ENCODE measurements around the gene CADM3. TPM values are rescaled to one million over a fixed set of nuclear protein-coding genes. Genes with fewer than 3 reads are reported as not detected.

The CADM3 gene
- total RNA-seq, 1 donor from 2014 or later, result 23.8 TPM

- intact Hi-C loops (cut with DNase I), result no loop called here
- Histone ChIP-seq H3K9me3 (no peaks in the 10 kb centered on the region), H3K4me1 (no peaks in the 10 kb centered on the region), H3K27ac (no peak overlapping the region), H3K36me3 (no peaks in the 10 kb centered on the region), H3K4me3 (no peak overlapping the region), H3K27me3 (no peaks in the 10 kb centered on the region)
- no peak for TF ChIP-seq POLR2A (IDR thresholded peaks at IDR 0.05)
- no peak for TF ChIP-seq POLR2AphosphoS5 (IDR thresholded peaks at IDR 0.05; ENCODE audit: insufficient read depth in 1 of 2, low read depth in 1 of 2)
- TF ChIP-seq, protein P1, sequence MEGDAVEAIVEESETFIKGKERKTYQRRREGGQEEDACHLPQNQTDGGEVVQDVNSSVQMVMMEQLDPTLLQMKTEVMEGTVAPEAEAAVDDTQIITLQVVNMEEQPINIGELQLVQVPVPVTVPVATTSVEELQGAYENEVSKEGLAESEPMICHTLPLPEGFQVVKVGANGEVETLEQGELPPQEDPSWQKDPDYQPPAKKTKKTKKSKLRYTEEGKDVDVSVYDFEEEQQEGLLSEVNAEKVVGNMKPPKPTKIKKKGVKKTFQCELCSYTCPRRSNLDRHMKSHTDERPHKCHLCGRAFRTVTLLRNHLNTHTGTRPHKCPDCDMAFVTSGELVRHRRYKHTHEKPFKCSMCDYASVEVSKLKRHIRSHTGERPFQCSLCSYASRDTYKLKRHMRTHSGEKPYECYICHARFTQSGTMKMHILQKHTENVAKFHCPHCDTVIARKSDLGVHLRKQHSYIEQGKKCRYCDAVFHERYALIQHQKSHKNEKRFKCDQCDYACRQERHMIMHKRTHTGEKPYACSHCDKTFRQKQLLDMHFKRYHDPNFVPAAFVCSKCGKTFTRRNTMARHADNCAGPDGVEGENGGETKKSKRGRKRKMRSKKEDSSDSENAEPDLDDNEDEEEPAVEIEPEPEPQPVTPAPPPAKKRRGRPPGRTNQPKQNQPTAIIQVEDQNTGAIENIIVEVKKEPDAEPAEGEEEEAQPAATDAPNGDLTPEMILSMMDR (IDR thresholded peaks at IDR 0.05), result no peak
- no peak for DNase-seq (ENCODE audit: extremely low spot score in 2 of 2)
These were observed 10.1 kb downstream of the CADM3 start for GRCh38 chr1:159181328-159182024.

DNA sequence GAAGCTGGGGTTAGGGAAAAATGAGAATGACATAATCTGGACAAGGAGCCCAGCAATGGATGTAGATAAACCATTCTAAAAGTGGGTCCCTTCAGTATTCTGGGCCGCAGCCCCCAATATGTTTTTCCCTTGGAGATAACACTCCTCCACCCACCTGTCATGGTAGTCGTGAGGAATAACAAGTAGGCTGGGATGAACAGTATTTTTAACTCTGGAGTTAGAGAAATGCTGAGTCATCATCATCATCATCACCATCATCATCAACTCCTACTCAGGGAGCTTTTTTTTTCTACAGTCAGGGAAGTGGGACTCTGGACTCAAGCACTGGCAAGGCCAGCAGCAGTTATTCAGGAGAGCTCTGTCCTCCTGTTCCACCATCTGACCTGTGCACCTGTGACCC lies 12.8 kb downstream of the CADM3 start:
- Histone ChIP-seq H3K27ac (no peak overlapping the region), H3K4me1 (no peaks in the 10 kb centered on the region), H3K36me3 (no peaks in the 10 kb centered on the region), H3K9me3 (no peaks in the 10 kb centered on the region), H3K27me3 (no peaks in the 10 kb centered on the region), H3K4me3 (no peak overlapping the region)
- intact Hi-C loops (cut with DNase I), result no loop called here
- TF ChIP-seq, protein P1 (IDR thresholded peaks at IDR 0.05), result no peak
- TF ChIP-seq POLR2A (IDR thresholded peaks at IDR 0.05) (no peak), POLR2AphosphoS5 (IDR thresholded peaks at IDR 0.05; ENCODE audit: insufficient read depth in 1 of 2, low read depth in 1 of 2) (no peak)
- peak in 1 of 2 donors; percentile 16 for DNase-seq (ENCODE audit: extremely low spot score in 2 of 2)

DNA sequence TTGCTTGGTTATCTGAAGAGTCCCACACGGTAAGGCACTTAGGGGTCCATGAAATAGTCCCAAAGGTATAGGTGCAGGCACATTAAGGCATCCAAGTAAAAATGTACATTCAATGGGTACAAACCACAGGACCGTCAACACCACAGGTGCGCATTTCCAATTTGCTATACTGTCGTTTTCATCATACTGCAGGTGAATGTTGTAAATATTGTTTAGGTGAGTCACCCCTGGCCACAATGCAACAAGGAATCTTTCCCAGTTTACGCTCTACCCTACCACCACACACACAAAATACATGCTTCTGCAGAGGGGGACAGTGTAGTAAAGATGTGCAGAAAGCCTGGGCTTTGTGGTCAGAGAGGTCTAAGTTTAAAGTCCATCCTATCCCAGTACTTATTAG lies 13.7 kb downstream of the CADM3 start:
- no peaks in the 10 kb centered on the region for H3K27me3 ChIP-seq
- DNase-seq (ENCODE audit: extremely low spot score in 2 of 2), result peak in 1 of 2 donors; percentile 25
- no peaks in the 10 kb centered on the region for H3K9me3 ChIP-seq
- intact Hi-C loops (cut with DNase I), result no loop called here
- H3K4me1 ChIP-seq, result no peaks in the 10 kb centered on the region
- H3K36me3 ChIP-seq, result no peaks in the 10 kb centered on the region
- no peak overlapping the region for H3K27ac ChIP-seq
- TF ChIP-seq, protein P1 (IDR thresholded peaks at IDR 0.05), result no peak
- TF ChIP-seq POLR2AphosphoS5 (IDR thresholded peaks at IDR 0.05; ENCODE audit: insufficient read depth in 1 of 2, low read depth in 1 of 2) (no peak), POLR2A (IDR thresholded peaks at IDR 0.05) (no peak)
- H3K4me3 ChIP-seq, result no peak overlapping the region

- DNase-seq (ENCODE audit: extremely low spot score in 2 of 2), result peak in 1 of 2 donors; percentile 14
- Histone ChIP-seq H3K4me1 (no peaks in the 10 kb centered on the region), H3K4me3 (no peak overlapping the region), H3K9me3 (no peaks in the 10 kb centered on the region), H3K27ac (no peak overlapping the region), H3K36me3 (no peaks in the 10 kb centered on the region), H3K27me3 (no peaks in the 10 kb centered on the region)
- TF ChIP-seq POLR2A (IDR thresholded peaks at IDR 0.05) (no peak), POLR2AphosphoS5 (IDR thresholded peaks at IDR 0.05; ENCODE audit: insufficient read depth in 1 of 2, low read depth in 1 of 2) (no peak)
- TF ChIP-seq, protein P1 (IDR thresholded peaks at IDR 0.05), result no peak
- intact Hi-C loops (cut with DNase I), result no loop called here
These were observed 15.6 kb downstream of the CADM3 start for GRCh38 chr1:159187033-159187432.

DNA sequence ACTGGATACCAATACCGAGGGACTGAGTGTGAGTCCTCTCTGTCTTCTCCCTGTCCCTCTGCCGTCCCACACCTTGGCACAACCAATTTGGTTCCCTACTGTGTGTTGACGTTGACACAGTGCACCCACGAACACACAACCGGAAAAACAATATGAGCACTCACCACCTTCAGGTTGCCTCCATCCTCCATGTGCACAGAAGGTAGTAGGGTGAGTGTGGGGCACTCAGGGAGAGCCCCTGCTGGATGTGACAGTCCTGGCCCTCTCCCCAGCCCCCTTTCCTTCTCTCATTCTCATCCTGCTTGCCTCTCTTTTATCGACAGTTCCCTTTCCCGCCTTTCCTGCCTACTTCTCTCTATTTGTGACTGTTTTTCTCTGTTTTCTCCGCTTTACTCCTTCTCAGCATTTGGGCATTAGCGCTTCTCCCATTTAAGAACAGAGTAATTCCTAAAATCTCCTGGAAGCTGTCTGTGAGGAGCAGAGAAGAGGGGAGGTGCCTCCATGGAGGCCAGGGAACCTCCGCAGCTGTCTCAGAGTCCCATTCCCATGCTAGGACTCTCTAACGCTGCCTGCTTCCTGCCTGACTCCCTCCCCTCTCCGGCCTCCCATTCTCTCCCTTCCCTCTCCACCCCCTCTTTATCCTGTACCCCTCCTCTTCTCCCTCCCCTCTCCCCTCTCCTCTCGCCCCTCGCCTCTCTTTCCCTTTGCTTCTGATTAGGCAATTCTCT lies 16.4 kb downstream of the CADM3 start:
- Histone ChIP-seq H3K27ac (no peak overlapping the region), H3K27me3 (no peaks in the 10 kb centered on the region), H3K4me3 (peak overlapping the region; percentile 31 to 34), H3K9me3 (no peaks in the 10 kb centered on the region), H3K36me3 (no peaks in the 10 kb centered on the region), H3K4me1 (no peaks in the 10 kb centered on the region)
- TF ChIP-seq POLR2AphosphoS5 (IDR thresholded peaks at IDR 0.05; ENCODE audit: insufficient read depth in 1 of 2, low read depth in 1 of 2) (no peak), POLR2A (IDR thresholded peaks at IDR 0.05) (no peak)
- TF ChIP-seq, protein P1 (IDR thresholded peaks at IDR 0.05), result no peak
- peak in 1 of 2 donors; percentile 43 for DNase-seq (ENCODE audit: extremely low spot score in 2 of 2)
- intact Hi-C loops (cut with DNase I), result no loop called here
